HG03039 (cell line): Measurements from ENCODE around the gene RRP8.
A peak's percentile ranks its signal among the peaks of the same experiment; 100 is the strongest.

Experiments
- ATAC-seq: cut with Tn5 transposase; IDR thresholded peaks from one replicate; pipeline ENCODE4 v1.9.1; 2021; ENCODE audit warnings: mild to moderate bottlenecking, moderate library complexity; ENCODE audit not compliant: unreplicated experiment

RRP8 gene

DNA sequence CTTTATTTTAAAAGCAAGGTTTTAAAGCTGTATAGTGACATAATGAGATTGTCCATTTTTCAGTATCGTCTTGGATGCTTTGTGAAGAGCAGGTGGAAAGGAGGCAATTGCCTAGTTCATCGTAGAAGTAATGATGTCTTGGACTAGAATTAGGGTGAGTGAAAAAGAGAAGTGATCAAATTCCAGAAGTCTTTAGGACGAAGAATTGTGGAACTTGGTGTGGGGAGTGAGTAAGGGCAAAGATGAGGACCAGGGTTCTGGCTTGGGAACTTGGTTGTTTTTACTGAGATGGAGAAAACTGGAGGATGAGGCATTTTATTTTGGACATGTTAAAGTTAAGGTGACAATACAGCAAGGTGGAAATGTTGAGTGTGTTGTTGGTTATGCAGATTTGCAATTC, 1.4 kb upstream of the RRP8 start:
- no peak for ATAC-seq

DNA sequence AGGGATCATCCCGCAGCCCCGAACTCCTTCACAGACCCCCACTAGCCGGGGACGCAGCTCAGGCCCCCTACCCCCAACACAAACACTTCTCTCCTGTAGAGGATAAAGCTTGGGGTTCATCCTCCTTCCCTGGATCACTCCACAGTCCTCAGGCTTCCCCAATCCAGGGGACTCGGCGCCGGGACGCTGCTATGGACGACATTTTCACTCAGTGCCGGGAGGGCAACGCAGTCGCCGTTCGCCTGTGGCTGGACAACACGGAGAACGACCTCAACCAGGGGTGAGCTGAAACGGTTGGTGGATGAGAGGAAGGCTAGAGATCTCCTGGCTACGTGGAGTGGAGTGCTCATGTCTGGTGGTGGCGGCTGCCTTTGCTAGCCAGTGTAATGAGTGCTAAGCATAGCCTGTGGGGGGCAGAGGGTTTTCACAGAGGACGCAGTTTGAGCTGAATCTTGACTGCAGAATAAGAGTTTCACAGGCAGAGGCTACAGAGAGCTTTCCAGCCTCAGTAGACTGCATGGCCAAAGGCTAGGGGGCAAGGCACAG, 738 bp upstream of the RRP8 start:
- ATAC-seq = peak; percentile 26

DNA sequence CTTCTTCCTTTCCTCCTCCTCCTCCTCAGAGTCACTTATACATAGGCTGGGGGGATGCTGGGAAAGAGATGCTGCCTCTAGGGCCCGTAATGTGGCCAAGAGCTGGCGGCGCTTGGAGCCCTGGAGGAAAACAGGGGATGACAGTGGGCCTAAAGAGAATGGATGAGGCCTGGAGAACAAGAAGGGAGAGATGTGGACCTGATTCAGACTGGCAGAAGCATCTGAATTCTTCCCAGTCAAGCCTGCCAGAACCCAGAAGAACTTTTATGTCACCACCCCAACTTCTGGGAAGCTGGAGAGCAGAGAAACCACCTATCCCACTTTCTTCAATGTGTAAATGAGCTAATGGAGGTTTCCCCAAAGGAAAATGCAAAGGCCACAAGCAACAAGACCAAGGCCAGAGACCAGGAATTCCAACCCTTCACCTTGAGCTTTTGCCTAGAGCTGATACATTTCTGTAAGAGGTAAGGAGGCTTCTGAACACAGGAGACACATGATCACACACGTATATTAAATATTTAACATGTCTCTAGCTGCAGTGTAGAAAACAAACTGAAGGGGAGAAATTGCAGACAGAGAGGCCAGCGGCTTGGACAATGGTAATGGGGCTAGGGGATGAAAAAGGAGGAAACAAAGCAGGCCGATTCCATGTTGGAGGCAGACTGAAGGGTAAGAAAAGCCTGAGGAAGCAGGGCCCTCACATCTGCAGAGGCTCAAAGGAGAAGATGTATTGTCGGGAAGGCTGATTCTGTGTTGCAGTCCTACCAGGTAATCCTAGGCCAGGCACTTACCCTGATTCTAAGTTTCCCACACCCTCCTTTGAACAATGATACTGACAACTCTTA, 1.1 kb downstream of the RRP8 start:
- no peak for ATAC-seq

DNA sequence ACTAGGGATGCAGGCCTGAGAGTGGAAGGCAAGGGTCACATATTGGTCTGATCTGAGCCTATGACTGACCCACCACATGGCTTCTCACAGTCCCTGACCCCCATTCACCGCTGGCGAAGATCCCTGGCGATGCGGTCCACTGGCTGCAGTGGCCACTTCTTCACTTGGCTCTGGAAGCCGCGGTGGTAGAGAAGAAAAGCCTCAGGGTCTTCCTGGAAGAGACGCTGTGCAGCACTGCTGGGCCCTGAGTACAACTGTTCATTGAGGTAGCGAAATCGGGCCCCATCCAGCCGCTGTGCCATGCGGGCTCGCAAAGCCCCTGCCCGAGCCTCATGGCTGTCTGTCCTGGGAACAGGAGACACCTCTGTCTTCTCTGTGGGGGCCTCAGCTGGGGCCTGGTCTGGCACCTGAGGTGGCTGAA, 2.4 kb downstream of the RRP8 start:
- no peak for ATAC-seq

DNA sequence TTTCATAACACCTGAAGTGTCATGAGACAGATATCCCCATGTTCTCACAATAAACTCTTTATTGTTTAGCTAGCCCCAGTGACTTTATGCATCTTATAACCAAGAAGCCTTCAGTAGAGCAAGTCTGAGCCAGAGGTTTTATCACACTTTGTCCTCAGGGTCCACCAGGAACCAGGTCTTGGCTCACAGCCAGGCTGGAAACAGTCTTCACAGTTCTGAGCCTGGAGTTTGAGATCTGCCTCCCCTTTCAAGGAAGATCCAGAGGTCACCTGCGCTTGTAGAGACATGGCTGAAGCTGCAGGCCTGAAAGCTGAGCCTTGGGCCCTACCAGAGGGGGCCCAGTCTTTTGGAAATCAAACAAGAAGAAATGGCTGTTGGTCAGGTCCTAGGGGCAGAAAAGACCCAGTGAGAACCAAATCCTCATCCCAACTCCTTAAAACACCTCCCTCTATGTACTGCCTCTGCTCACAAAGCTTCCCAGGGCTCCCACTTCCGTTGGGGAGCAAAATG, 3.5 kb downstream of the RRP8 start:
- no peak for ATAC-seq

DNA sequence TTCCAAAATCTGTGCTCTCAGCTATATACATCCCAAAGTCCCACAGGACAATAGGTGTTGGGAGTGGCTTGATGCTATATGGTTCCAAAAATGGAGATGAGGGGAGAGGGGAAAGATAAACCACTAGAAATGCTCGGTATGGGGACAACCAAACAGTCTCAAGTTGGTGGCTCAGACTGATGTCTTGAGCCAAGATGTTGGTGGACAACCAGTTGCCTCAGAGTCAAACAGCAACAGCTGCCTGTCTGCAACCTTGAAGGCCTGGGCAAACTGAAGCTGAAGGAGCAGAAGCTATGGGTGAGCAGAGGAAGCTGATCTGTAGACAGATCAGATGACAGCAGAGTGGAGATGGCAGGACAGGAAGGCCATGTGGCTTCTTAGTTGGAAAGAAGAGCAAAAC, 4.0 kb downstream of the RRP8 start:
- ATAC-seq = no peak

DNA sequence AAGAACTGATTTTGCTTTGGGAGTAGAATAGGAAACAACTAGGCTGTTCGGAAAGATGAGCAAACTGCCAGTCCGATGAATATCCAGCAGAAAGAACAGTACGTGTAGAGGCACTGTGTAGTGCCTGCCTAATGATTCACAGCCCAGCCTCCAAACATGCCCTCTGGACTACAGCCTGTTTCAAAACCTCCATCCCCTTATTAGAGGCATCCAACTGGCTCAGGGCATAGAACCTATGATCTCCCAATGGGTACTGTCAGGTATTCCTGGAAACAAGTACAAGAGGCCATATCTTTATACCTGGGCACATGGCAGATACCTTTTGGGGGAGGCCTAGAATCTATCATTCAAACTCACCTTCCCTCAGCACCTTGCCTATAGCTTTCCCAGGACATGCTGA, 4.9 kb downstream of the RRP8 start:
- ATAC-seq = no peak

DNA sequence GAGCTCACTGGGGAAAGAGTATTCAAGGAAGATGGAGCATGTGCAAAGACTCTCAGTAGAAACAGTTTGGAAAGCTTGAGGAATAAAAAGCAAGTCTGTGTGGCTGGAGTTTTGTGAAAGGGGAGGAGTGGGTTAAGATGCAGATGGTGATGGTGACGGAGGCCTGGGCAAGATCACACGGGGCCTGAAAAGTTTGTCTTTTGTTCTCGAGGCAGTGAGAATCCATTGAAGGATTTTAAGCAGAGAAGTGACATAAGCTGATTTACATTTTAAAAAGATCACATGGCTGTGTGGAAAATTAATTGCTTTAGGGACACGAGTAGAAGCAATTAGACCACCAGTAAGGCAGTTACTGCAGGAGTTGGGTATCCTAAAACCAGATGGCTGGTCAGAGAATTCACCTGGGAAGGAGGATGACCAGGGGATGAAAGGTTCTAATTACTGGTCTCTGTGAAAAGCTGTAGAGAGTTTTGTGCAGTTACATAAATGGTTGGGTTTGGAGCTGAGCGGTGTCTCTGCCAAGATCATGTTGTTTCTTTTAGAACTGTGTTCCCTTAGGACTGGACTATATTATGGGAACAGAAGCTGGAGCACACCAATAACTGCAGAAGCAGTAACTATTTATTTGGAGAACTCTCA, 7.1 kb downstream of the RRP8 start:
- no peak for ATAC-seq

DNA sequence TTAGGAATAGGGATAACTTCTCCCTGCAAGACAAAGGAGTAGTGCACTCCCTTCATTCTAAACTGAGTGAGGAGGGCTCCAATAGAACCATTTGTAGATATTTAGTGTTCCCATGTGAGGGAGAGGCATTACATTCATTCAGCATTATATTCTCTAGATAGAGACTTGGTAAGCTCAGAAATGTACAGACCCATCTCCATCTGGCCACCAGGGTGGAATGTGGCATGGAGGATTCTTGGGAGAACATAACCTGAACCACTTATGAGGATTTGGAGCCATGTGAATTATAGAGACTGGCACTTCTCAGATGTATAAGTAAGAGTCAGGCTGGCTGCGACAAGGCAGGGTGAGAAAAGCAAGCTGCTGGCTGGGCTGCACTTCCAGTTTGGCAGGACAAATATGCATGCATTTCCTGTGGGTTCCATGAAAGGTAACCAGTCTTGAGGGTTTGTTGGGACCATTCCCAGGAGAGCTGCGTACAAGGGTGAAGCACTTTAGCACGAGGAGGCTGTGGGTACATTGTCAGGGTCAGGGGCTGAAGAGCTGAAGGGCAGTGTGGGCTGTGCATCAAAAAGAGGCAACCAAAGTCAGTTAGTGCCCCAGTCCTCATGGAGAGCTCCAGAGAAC, 9.2 kb downstream of the RRP8 start:
- ATAC-seq = no peak

DNA sequence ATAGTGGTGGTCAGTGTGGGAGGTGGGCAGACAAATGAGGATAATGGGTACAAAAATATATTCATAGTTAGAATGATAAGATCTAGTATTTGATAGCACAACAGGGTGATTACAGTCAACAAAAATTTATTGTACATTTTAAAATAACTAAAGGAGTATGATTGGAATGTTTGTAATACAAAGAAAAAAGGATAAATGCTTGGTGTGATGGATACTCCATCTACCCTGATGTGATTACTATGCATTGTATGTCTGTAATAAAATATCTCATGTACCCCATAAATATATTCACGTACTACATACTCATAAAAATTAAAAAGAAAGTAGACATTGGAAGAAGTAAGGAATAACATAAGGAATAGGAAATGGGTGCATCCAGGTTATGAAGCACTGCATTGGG, 15.4 kb downstream of the RRP8 start:
- no peak for ATAC-seq

DNA sequence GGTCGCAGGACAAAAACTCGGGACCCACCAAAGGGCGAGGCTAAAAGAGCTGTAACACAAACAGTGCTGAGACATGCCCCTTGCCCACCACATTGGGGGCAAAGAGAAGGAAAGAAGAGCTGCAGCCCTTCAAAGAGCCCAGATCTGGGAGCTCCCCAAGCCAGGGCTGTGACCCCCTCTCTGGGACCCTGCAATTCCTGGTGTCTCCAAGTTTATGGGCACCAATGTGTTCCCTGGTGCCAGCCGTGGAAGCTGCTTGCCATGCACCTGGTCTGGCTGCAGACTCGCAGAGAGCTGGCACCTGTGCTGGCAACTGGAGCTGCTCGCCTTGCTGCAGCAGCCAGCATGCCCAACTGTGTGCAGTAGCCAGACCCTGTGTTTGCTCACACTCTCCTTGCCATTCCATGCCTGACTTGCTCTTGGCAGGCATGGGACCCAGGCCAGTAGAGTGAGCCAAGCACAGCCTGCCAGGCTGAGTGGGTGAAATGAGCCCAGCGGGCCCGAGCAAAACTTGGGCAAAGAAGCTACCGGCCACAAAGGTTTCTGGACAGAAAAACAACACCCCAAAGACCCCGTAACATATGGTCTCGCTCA, 16.0 kb downstream of the RRP8 start:
- no peak for ATAC-seq

DNA sequence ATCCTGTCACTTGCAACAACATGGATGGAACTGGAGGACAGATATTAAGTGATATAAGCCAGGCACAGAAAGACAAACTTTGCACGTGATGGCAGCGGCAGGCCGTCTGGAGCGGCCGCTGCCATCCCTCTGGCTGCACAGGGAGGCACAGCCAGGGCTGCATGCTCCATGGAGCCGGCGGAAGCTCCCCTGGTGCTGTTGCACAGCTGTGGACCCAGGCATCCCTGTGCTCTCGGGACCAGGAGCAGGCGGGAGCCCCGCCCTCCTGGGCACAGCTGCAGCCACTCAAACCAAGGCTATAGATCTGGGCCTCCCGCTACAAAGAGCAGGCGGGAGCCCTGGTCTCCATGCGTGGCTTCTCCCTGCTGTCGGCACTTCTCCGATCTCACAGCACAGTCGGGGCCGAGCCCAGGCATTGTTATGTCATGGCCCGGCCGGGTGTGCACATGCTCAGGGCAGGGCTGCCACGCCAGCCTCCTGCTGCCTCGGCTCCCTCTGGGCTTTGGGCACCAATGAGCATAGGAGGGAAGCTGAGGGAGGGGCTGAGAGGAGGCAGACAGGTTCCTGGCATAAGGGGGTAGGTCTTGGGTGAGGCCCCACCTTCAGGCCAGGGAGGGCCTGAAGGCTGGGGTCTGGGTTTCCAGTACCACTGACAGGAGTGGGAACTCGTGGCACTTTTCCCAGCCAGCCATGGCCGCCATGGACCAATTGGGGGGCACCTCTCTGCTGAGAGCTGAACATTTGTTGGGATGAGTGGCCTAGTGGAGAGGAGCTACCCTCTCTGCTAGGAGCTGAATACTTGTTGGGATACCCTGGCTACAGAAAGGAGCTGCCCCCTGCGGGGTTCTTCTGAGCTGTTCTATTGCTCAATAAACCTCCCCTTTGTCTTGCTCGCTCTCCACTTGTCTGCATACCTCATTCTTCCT, 16.7 kb downstream of the RRP8 start:
- ATAC-seq = no peak

DNA sequence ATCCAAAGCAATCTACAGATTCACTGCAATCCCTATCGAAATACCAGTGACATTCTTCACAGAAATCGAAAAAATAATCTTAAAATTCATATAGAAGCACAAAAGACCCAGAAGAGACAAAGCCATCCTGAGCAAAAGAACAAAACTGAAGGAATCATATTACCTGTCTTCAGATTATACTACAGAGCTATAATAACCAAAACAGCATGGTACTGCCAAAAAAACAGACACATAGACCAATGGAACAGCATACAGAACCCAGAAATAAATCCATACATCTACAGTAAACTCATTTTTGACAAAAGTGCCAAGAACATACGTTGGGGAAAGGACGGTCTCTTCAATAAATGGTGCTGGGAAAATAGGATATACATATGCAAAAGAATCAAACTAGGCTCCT, 18.9 kb downstream of the RRP8 start:
- no peak for ATAC-seq

DNA sequence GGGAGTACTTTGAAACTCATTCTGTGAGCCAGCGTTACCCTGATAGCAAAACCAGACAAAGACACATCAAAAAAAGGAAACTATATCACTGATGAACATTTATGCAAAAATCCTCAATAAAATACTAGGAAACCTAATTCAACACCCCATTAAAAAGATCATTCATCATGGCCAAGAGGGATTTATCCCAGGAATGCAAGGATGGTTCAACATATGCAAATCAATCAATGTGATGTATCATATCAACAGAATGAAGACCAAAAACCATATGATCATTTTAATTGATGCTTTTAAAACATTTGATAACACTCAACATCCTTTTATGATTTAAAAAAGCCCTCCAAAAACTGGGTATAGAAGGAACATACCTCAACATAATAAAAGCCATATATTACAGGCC, 19.8 kb downstream of the RRP8 start:
- no peak for ATAC-seq

DNA sequence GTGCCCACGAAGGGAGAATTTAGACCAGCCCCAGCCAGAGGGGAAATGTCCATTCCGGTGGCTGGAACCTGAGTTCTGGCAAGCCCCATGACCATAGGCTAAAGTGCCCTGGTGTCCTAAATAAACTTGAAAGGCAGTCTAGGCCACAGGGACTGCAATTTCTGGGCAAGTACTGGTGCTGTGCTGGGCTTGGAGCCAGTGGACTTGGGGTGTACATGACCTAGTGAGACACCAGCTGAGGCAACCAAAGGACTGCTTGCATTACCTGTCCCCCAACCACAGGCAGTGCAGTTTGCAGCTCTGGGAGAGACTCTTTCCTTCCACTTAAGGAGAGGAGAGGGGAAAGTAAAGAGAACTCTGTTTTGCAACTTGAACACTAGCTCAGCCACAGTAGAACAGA, 23.7 kb downstream of the RRP8 start:
- no peak for ATAC-seq

DNA sequence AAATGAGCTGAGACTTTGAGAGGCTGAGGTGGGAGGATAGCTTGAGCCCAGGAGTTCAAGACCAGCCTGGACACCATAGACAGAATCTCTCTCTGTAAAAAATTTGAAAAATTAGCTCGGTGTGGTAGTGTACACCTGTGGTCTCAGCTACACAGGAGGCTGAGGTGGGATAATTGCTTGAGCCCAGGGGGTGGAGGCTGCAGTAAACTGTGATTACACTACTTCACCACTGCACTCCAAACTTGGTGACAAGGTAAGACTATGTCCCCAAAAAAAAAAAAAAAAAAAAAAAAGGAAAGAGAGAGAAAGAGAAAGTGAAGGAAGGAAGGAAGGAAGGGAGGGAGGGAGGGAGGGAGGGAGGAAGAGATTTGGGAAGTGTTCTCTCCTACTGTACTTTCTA, 25.3 kb downstream of the RRP8 start:
- no peak for ATAC-seq

DNA sequence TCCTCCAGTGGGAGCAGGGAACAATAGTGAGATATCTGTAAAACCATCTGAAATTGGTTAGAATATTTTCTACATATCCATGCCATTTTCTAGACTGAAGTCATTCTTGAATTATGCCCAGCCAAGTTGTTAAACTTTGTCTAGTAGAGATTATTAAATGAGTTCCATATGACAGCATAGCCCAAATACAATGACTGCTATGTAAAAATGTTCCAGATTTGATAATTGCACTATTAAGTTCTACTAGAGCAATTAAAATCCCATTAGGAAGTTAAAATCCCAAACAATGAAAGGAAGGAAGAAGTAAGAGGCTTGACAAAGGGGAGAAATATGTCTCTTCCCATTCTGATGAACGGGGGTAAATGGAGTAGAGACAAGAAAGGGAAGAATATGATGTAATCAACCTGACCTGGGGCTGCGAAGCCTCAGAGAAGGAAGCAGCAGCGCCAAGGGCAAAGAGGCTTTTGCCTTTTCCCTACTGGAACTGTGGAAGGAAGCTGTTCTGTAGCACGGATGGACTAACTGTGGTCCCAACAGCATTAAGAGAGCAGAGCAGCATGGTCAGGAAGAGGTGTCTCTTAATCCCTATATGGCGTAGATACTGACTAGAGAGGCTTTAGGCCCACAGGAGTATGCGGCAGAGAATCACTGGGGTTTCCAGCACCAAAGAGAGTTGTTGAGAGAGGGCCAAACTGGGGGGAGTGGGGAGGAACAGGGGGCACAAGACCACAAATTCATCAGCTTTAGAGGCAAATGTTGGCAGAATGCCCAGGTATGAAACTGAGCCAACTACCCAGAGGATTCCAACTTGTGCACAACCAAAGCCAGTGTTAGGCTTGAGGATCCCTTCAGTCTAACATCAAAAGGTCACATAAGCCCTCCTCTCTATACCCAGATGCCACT, 26.7 kb downstream of the RRP8 start:
- ATAC-seq = no peak

DNA sequence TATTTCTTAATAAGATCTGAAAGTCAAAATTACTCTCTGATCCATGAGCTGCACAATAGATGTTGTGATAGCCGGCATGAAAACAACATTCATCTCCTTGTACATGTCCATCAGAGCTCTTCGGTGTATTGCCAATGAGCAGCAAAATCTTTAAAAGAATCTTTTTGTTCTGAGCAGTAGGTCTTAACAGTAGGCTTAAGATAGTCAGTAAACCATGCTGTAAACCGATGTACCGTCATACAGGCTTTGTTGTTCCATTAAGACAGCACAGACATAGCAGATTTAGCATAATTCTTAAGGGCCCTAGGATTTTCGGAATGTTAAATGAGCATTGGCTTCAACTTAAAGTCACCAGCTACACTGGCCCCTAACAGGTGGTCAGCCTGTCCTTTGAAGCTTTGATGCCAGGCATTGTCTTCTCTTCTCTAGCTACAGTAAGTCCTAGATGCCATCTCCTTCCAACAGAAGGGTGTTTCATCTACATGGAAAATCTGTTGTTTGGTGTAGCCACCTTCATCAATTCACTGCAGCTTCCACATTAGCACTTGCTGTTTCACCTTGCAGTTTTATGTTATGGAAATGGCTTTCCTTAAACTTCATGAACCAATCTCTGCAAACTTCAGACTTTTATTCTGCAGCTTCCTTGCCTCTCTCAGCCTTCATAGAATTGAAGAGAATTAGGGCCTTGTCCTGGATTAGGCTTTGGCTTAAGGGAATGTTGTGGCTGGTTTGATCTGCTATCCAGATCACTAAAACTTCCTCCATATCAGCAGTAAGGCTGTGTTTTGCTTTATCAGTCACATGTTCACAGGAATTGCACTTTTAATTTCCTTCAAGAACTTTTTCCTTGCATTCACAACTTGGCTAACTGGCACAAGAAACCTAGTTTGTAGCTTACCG, 28.4 kb downstream of the RRP8 start:
- ATAC-seq = no peak
